ENCODE results near the gene CNOT6L.
"Not testable (repeated sequence)": the region's sequence is repeated elsewhere in the genome, so short reads cannot be mapped to it uniquely, and the experiment has no call there.

DNA sequence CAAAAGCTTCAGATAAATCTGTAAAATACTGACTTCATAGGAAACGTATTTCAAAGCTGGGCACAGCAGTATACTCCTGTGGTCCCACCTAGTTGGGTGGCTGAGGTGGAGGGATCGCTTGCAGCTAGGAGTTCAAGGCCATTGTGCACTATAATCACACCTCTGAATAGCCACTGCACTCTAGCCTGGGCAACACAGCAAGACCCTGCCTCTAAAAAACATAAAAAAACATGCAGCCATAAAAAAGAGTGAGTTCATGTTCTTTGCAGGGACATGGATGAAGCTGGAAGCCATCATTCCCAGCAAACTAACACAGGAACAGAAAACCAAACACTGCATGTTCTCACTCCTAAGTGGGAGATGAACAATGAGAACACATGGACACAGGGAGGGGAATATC lies 38.4 kb downstream of the CNOT6L start:
- TF ChIP-seq, protein P1, sequence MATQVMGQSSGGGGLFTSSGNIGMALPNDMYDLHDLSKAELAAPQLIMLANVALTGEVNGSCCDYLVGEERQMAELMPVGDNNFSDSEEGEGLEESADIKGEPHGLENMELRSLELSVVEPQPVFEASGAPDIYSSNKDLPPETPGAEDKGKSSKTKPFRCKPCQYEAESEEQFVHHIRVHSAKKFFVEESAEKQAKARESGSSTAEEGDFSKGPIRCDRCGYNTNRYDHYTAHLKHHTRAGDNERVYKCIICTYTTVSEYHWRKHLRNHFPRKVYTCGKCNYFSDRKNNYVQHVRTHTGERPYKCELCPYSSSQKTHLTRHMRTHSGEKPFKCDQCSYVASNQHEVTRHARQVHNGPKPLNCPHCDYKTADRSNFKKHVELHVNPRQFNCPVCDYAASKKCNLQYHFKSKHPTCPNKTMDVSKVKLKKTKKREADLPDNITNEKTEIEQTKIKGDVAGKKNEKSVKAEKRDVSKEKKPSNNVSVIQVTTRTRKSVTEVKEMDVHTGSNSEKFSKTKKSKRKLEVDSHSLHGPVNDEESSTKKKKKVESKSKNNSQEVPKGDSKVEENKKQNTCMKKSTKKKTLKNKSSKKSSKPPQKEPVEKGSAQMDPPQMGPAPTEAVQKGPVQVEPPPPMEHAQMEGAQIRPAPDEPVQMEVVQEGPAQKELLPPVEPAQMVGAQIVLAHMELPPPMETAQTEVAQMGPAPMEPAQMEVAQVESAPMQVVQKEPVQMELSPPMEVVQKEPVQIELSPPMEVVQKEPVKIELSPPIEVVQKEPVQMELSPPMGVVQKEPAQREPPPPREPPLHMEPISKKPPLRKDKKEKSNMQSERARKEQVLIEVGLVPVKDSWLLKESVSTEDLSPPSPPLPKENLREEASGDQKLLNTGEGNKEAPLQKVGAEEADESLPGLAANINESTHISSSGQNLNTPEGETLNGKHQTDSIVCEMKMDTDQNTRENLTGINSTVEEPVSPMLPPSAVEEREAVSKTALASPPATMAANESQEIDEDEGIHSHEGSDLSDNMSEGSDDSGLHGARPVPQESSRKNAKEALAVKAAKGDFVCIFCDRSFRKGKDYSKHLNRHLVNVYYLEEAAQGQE (IDR thresholded peaks at IDR 0.05): not testable (repeated sequence)
- TF ChIP-seq, protein P2, sequence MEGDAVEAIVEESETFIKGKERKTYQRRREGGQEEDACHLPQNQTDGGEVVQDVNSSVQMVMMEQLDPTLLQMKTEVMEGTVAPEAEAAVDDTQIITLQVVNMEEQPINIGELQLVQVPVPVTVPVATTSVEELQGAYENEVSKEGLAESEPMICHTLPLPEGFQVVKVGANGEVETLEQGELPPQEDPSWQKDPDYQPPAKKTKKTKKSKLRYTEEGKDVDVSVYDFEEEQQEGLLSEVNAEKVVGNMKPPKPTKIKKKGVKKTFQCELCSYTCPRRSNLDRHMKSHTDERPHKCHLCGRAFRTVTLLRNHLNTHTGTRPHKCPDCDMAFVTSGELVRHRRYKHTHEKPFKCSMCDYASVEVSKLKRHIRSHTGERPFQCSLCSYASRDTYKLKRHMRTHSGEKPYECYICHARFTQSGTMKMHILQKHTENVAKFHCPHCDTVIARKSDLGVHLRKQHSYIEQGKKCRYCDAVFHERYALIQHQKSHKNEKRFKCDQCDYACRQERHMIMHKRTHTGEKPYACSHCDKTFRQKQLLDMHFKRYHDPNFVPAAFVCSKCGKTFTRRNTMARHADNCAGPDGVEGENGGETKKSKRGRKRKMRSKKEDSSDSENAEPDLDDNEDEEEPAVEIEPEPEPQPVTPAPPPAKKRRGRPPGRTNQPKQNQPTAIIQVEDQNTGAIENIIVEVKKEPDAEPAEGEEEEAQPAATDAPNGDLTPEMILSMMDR (IDR thresholded peaks at IDR 0.05): not testable (repeated sequence)
- not testable (repeated sequence) for TF ChIP-seq EHMT2 (IDR thresholded peaks at IDR 0.05; ENCODE audit: low read depth); RAD21 (conservative IDR thresholded peaks at IDR 0.05 in 1 of 2, IDR thresholded peaks at IDR 0.05 in 1 of 2); RCOR1 (IDR thresholded peaks at IDR 0.05; ENCODE audit: low read depth, low read length); SREBF2 (IDR thresholded peaks at IDR 0.05); POLR2A (IDR thresholded peaks at IDR 0.05; ENCODE audit: low read length); MAFK (IDR thresholded peaks at IDR 0.05; ENCODE audit: partially characterized antibody); POLR2AphosphoS2 (conservative IDR thresholded peaks at IDR 0.05; ENCODE audit: low read length); JUN (IDR thresholded peaks at IDR 0.05)
- TF ChIP-seq, protein P3, sequence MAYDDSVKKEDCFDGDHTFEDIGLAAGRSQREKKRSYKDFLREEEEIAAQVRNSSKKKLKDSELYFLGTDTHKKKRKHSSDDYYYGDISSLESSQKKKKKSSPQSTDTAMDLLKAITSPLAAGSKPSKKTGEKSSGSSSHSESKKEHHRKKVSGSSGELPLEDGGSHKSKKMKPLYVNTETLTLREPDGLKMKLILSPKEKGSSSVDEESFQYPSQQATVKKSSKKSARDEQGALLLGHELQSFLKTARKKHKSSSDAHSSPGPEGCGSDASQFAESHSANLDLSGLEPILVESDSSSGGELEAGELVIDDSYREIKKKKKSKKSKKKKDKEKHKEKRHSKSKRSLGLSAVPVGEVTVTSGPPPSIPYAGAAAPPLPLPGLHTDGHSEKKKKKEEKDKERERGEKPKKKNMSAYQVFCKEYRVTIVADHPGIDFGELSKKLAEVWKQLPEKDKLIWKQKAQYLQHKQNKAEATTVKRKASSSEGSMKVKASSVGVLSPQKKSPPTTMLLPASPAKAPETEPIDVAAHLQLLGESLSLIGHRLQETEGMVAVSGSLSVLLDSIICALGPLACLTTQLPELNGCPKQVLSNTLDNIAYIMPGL (CRISPR knock-in tag; IDR thresholded peaks at IDR 0.05; ENCODE audit: borderline replicate concordance): not testable (repeated sequence)
- TF ChIP-seq, protein P4, sequence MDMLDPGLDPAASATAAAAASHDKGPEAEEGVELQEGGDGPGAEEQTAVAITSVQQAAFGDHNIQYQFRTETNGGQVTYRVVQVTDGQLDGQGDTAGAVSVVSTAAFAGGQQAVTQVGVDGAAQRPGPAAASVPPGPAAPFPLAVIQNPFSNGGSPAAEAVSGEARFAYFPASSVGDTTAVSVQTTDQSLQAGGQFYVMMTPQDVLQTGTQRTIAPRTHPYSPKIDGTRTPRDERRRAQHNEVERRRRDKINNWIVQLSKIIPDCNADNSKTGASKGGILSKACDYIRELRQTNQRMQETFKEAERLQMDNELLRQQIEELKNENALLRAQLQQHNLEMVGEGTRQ (IDR thresholded peaks at IDR 0.05): not testable (repeated sequence)
- TF ChIP-seq, protein P5, sequence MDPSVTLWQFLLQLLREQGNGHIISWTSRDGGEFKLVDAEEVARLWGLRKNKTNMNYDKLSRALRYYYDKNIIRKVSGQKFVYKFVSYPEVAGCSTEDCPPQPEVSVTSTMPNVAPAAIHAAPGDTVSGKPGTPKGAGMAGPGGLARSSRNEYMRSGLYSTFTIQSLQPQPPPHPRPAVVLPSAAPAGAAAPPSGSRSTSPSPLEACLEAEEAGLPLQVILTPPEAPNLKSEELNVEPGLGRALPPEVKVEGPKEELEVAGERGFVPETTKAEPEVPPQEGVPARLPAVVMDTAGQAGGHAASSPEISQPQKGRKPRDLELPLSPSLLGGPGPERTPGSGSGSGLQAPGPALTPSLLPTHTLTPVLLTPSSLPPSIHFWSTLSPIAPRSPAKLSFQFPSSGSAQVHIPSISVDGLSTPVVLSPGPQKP (IDR thresholded peaks at IDR 0.05; ENCODE audit: low read depth, low read length): not testable (repeated sequence)
